MCF 10A (cell line): Measurements from ENCODE around the gene PFDN1. TPM values are rescaled to one million over a fixed set of nuclear protein-coding genes. Genes with fewer than 3 reads are reported as not detected.

Source experiments
- BruUV-seq: library from RNA; stranded (reverse); fragments of 400-500 nt; replicated peaks from 2 replicates; lab custom pipeline; 2021; lab: Mats Ljungman, UMichigan
- CTCF ChIA-PET: fragments of 300-600 bp; sonication (Branson Sonifier 250); formaldehyde crosslinking; extraction: SDS; loops from one replicate; lab custom pipeline; 2021; ENCODE audit warnings: antibody characterized with exemption, inconsistent platforms; lab: Yijun Ruan, JAX
- POLR2A ChIA-PET: fragments of 300-600, 350-650 bp; sonication (Branson Sonifier 250); formaldehyde crosslinking; extraction: SDS; loops from one replicate; lab custom pipeline; 2020; ENCODE audit warnings: antibody characterized with exemption, inconsistent platforms; lab: Yijun Ruan, JAX
- DNase-seq: peaks from one replicate; pipeline ENCODE4 v3.0.0-alpha.2; 2018; ENCODE audit not compliant: unreplicated experiment
- H3K27ac Mint-ChIP-seq: one replicate; pipeline ENCODE4 v1.8.0; 2022; ENCODE audit warnings: mild to moderate bottlenecking, low read depth, mixed read lengths; ENCODE audit not compliant: unreplicated experiment
- H3K27me3 Mint-ChIP-seq: one replicate; pipeline ENCODE4 v1.8.0; 2022; ENCODE audit warnings: mixed read lengths; ENCODE audit not compliant: insufficient read depth, unreplicated experiment
- H3K36me3 Mint-ChIP-seq: one replicate; pipeline ENCODE4 v1.8.0; 2022; ENCODE audit warnings: mild to moderate bottlenecking, moderate library complexity, mixed read lengths; ENCODE audit not compliant: insufficient read depth, unreplicated experiment
- H3K4me1 Mint-ChIP-seq: one replicate; pipeline ENCODE4 v1.8.0; 2022; ENCODE audit warnings: mixed read lengths; ENCODE audit not compliant: insufficient read depth, unreplicated experiment
- H3K4me3 Mint-ChIP-seq: one replicate; pipeline ENCODE4 v1.8.0; 2022; ENCODE audit warnings: mild to moderate bottlenecking, moderate library complexity, mixed read lengths; ENCODE audit not compliant: unreplicated experiment
- H3K9me3 Mint-ChIP-seq: one replicate; pipeline ENCODE4 v1.8.0; 2022; ENCODE audit warnings: mixed read lengths; ENCODE audit not compliant: unreplicated experiment
- intact Hi-C: fragments of 100-400 bp; cut with micrococcal nuclease; formaldehyde crosslinking; loops from 2 replicates; pipeline ENCODE4 v1.14.1; 2022
- total RNA-seq: library from RNA; stranded (reverse); gene quantifications from 2 replicates; pipeline ENCODE4 v1.2.3, GENCODE V29; 2022
- TF ChIP-seq, protein P1 (sequence below): fragments of 200-600 bp; IDR thresholded peaks from one replicate; pipeline ENCODE4 v1.8.0; 2022; ENCODE audit warnings: antibody characterized with exemption, mild to moderate bottlenecking; ENCODE audit not compliant: unreplicated experiment

The PFDN1 gene
- total RNA-seq, 1 experiment from 2014 or later, result 94.7 TPM

- DNase-seq, result peak; percentile 60
- TF ChIP-seq, protein P1, sequence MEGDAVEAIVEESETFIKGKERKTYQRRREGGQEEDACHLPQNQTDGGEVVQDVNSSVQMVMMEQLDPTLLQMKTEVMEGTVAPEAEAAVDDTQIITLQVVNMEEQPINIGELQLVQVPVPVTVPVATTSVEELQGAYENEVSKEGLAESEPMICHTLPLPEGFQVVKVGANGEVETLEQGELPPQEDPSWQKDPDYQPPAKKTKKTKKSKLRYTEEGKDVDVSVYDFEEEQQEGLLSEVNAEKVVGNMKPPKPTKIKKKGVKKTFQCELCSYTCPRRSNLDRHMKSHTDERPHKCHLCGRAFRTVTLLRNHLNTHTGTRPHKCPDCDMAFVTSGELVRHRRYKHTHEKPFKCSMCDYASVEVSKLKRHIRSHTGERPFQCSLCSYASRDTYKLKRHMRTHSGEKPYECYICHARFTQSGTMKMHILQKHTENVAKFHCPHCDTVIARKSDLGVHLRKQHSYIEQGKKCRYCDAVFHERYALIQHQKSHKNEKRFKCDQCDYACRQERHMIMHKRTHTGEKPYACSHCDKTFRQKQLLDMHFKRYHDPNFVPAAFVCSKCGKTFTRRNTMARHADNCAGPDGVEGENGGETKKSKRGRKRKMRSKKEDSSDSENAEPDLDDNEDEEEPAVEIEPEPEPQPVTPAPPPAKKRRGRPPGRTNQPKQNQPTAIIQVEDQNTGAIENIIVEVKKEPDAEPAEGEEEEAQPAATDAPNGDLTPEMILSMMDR, result no peak
- Mint-ChIP-seq H3K36me3 (no peaks in the 10 kb centered on the region), H3K27me3 (no peaks in the 10 kb centered on the region), H3K27ac (no peak overlapping the region), H3K9me3 (no peaks in the 10 kb centered on the region), H3K4me1 (peaks cover 14% of the 10 kb centered on the region), H3K4me3 (no peak overlapping the region)
- ChIA-PET CTCF (interaction anchor here (1.0 to 2.9 kb wide), 6 partner anchors 23 to 77 kb away, joined by 3 to 14 read pairs (median 5); partner anchors contain the start of gene HBEGF), POLR2A (interaction anchor here (1.7 kb wide), 2 partner anchors 15 to 28 kb away, joined by 3 to 6 read pairs; partner anchors contain the start of genes HBEGF and PFDN1)
- BruUV-seq, result no TSS peak
- intact Hi-C loops, result no loop called here
Observed at GRCh38 chr5:140317859-140318258, 15.0 kb upstream of the PFDN1 start.

DNA sequence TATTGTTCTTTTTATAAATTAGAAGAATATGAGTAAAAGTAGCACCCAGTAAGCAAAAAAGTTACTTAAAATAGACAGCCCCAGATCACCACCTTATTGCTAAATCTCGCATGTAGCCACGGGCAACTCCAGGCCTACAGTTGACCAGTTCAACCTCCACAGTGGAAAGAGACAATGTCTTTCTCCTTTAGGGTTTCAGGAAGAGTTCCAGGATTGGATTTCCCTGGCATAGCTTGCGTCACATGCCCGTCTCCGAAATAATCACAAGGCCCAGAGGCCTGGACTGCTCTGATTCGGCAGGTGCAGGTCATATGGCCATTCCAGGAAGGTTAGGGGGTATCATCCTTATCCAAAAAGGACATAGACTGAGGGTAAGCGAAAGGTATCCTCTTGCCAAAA is 9.9 kb upstream of the PFDN1 start:
- peaks cover 25% of the 10 kb centered on the region for H3K4me1 Mint-ChIP-seq
- intact Hi-C loops, result no loop called here
- CTCF ChIA-PET, result interaction anchor here (0.6 to 7.6 kb wide), 8 partner anchors 9 to 345 kb away, joined by 3 to 52 read pairs (median 6); partner anchors contain the start of gene HBEGF

GRCh38 chr5:140312067-140312790 is 9.3 kb upstream of the PFDN1 start:
- Mint-ChIP-seq H3K36me3 (no peaks in the 10 kb centered on the region), H3K27me3 (no peaks in the 10 kb centered on the region), H3K27ac (peak overlapping the region; percentile 60), H3K9me3 (no peaks in the 10 kb centered on the region), H3K4me3 (no peak overlapping the region), H3K4me1 (peaks cover 22% of the 10 kb centered on the region)
- ChIA-PET POLR2A (interaction anchor here (0.6 to 3.2 kb wide), 12 partner anchors 9 to 351 kb away, joined by 3 to 22 read pairs (median 4); partner anchors contain the start of genes ANKHD1, HBEGF and PFDN1), CTCF (interaction anchor here (0.7 to 7.6 kb wide), 10 partner anchors 8 to 344 kb away, joined by 3 to 52 read pairs (median 4); partner anchors contain the start of genes HBEGF and PFDN1)
- TSS peak; percentile 75 for BruUV-seq
- intact Hi-C loops, result no loop called here
- TF ChIP-seq, protein P1, result no peak
- peak; percentile 95 for DNase-seq

More for the DNA sequence above, 9.9 kb upstream of the PFDN1 start:
- Mint-ChIP-seq H3K4me3 (no peak overlapping the region), H3K27ac (no peak overlapping the region), H3K36me3 (no peaks in the 10 kb centered on the region), H3K9me3 (no peaks in the 10 kb centered on the region), H3K27me3 (no peaks in the 10 kb centered on the region)
- DNase-seq, result peak; percentile 72
- BruUV-seq, result no TSS peak
- TF ChIP-seq, protein P1, result no peak
- POLR2A ChIA-PET, result interaction anchor here (0.7 to 3.2 kb wide), 10 partner anchors 8 to 351 kb away, joined by 3 to 22 read pairs (median 4); partner anchors contain the start of genes ANKHD1, HBEGF and PFDN1

DNA sequence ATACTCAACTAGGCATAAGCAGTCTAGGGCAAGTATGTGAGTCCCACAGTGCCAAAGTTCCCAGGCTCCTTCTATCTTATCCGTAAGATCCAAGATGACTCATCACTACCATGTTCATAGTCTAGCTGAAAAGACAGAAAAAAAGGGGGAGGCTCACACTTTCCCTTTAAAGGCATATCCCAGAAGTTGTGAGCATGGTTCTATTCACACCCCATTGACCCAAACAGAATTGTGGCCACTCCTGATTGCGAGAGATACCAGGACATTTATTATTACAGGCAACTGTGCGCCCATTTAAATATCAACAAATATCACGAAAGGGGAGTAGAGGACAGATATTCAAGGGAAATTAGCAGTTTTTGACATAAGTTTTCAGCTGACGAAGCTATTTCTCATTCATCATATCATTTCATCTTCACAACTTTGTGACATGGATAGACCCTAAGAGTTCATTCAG is 8.1 kb upstream of the PFDN1 start:
- ChIA-PET CTCF (interaction anchor here (0.6 to 7.6 kb wide), 10 partner anchors 11 to 106 kb away, joined by 3 to 52 read pairs (median 4); partner anchors contain the start of gene HBEGF), POLR2A (interaction anchor here (0.6 to 3.2 kb wide), 10 partner anchors 8 to 66 kb away, joined by 3 to 21 read pairs (median 6); partner anchors contain the start of genes HBEGF and PFDN1)
- no peaks in the 10 kb centered on the region for H3K36me3 Mint-ChIP-seq
- BruUV-seq, result no TSS peak
- H3K4me3 Mint-ChIP-seq, result no peak overlapping the region
- DNase-seq, result peak; percentile 93
- peak overlapping the region; percentile 60 for H3K27ac Mint-ChIP-seq
- intact Hi-C loops, result no loop called here
- H3K4me1 Mint-ChIP-seq, result peaks cover 22% of the 10 kb centered on the region
- TF ChIP-seq, protein P1, result no peak
- H3K27me3 Mint-ChIP-seq, result no peaks in the 10 kb centered on the region
- no peaks in the 10 kb centered on the region for H3K9me3 Mint-ChIP-seq
